ENCODE measurements around the gene SDC1. TPM values are rescaled to one million over a fixed set of nuclear protein-coding genes. Genes with fewer than 3 reads are reported as not detected.

SDC1 gene
- total and polyA plus RNA-seq, 8 donors = 16.0 to 140 (median 45.0) TPM

- no peak overlapping the region for H3K27ac ChIP-seq
- no peaks in the 10 kb centered on the region for H3K4me1 ChIP-seq
- H3K4me3 ChIP-seq = no peak overlapping the region
- WGBS, 5 donors = 89 to 94% (median 91%) methylated on average over 3 of the region's 3 CpGs
- H3K27me3 ChIP-seq = peaks cover 0 to 7% (median 0%) of the 10 kb centered on the region in 3 donors
- no peak for DNase-seq
- intact Hi-C loops (cut with DNase I; ENCODE audit: low total_unique reads) = no loop called here
- H3K36me3 ChIP-seq = no peaks in the 10 kb centered on the region
- no peaks in the 10 kb centered on the region for H3K9me3 ChIP-seq
- TF ChIP-seq CTCF (IDR thresholded peaks at IDR 0.05) (no peak), POLR2AphosphoS5 (IDR thresholded peaks at IDR 0.05) (no peak), POLR2A (IDR thresholded peaks at IDR 0.05) (no peak), EP300 (IDR thresholded peaks at IDR 0.05) (no peak)
Measured at GRCh38 chr2:20164734-20165478, 60.0 kb downstream of the SDC1 start.

GRCh38 chr2:20164061-20164733 lies 60.7 kb downstream of the SDC1 start:
- Histone ChIP-seq H3K4me3 (no peak overlapping the region), H3K4me1 (no peaks in the 10 kb centered on the region), H3K27me3 (peaks cover 0 to 7% (median 0%) of the 10 kb centered on the region in 3 donors), H3K27ac (no peak overlapping the region), H3K36me3 (no peaks in the 10 kb centered on the region), H3K9me3 (no peaks in the 10 kb centered on the region)
- intact Hi-C loops (cut with DNase I; ENCODE audit: low total_unique reads) = no loop called here
- WGBS, 5 donors = 63 to 75% (median 70%) methylated on average over 10 of the region's 10 CpGs
- no peak for DNase-seq
- TF ChIP-seq EP300 (IDR thresholded peaks at IDR 0.05) (no peak), POLR2A (IDR thresholded peaks at IDR 0.05) (no peak)

GRCh38 chr2:20159411-20160070 lies 65.4 kb downstream of the SDC1 start:
- Histone ChIP-seq H3K36me3 (no peaks in the 10 kb centered on the region), H3K27ac (no peak overlapping the region), H3K4me3 (no peak overlapping the region), H3K9me3 (no peaks in the 10 kb centered on the region), H3K4me1 (no peaks in the 10 kb centered on the region), H3K27me3 (no peaks in the 10 kb centered on the region)
- no peak for TF ChIP-seq EP300 (IDR thresholded peaks at IDR 0.05)
- TF ChIP-seq CTCF (IDR thresholded peaks at IDR 0.05) = no peak
- no peak for TF ChIP-seq POLR2AphosphoS5 (IDR thresholded peaks at IDR 0.05)
- no peak for TF ChIP-seq POLR2A (IDR thresholded peaks at IDR 0.05)
- no peak for DNase-seq
- intact Hi-C loops (cut with DNase I; ENCODE audit: low total_unique reads) = no loop called here
- WGBS, 5 donors = 85 to 95% (median 90%) methylated on average over 2 of the region's 2 CpGs

GRCh38 chr2:20157193-20157891 lies 67.6 kb downstream of the SDC1 start:
- H3K9me3 ChIP-seq = no peaks in the 10 kb centered on the region
- H3K27ac ChIP-seq = no peak overlapping the region
- 42 to 49% (median 45%) methylated on average over 8 of the region's 8 CpGs for WGBS, 5 donors
- TF ChIP-seq POLR2AphosphoS5 (IDR thresholded peaks at IDR 0.05) (no peak), EP300 (IDR thresholded peaks at IDR 0.05) (no peak), CTCF (IDR thresholded peaks at IDR 0.05) (no peak), POLR2A (IDR thresholded peaks at IDR 0.05) (no peak)
- H3K4me1 ChIP-seq = no peaks in the 10 kb centered on the region
- no peaks in the 10 kb centered on the region for H3K36me3 ChIP-seq
- no peak overlapping the region for H3K4me3 ChIP-seq
- H3K27me3 ChIP-seq = no peaks in the 10 kb centered on the region
- intact Hi-C loops (cut with DNase I; ENCODE audit: low total_unique reads) = no loop called here
- no peak for DNase-seq
